Heart left ventricle (tissue), 16 donors: ENCODE measurements around the gene SLC38A10. TPM values are rescaled to one million over a fixed set of nuclear protein-coding genes. Genes with fewer than 3 reads are reported as not detected.

Experiments used
- ATAC-seq, 4 donors: fragments of 200-7000 bp; cut with Tn5 transposase; one replicate each; pipeline ENCODE4 v1.9.1; 2020 to 2022; ENCODE audit warnings: moderate library complexity in 4 of 4, mild to moderate bottlenecking in 3 of 4, moderate number of reproducible peaks in 1 of 4
- DNase-seq, 5 donors: peaks; one replicate each; pipeline ENCODE4 v3.0.0-alpha.2; 2020
- H3K27ac ChIP-seq, 12 donors: fragments of 200-600 bp; sonication (generic) in 4 of 12; one replicate each; pipeline versions ENCODE4 v1.5.0 to v1.8.0; 2016 to 2022; ENCODE audit warnings: mild to moderate bottlenecking in 2 of 12
- H3K27me3 ChIP-seq, 9 donors: fragments of 200-600 bp; sonication (generic) in 2 of 9; one replicate each; pipeline versions ENCODE4 v1.5.1 to v1.8.0; 2016 to 2022; ENCODE audit warnings: mild to moderate bottlenecking in 3 of 9
- H3K36me3 ChIP-seq, 9 donors: fragments of 200-600 bp; sonication (generic) in 2 of 9; one replicate each; pipeline versions ENCODE4 v1.5.0 to v1.8.0; 2018 to 2022; ENCODE audit warnings: mild to moderate bottlenecking in 2 of 9
- H3K4me1 ChIP-seq, 12 donors: fragments of 200-600 bp; sonication (generic) in 4 of 12; one replicate each; pipeline versions ENCODE4 v1.5.0 to v1.8.0; 2016 to 2022; ENCODE audit warnings: mild to moderate bottlenecking in 3 of 12
- H3K4me3 ChIP-seq, 12 donors: fragments of 200-600 bp; sonication (generic) in 4 of 12; one replicate each; pipeline versions ENCODE4 v1.5.0 to v1.8.0; 2017 to 2022; ENCODE audit warnings: mild to moderate bottlenecking in 9 of 12, moderate library complexity in 4 of 12
- H3K9me3 ChIP-seq, 12 donors: fragments of 200-600 bp; sonication (generic) in 4 of 12; one replicate each; pipeline versions ENCODE4 v1.5.0 to v1.8.0; 2016 to 2022; ENCODE audit warnings: mild to moderate bottlenecking in 1 of 12
- CTCF ChIP-seq, 12 donors: fragments of 200-600 bp; sonication (generic) in 4 of 12; IDR thresholded peaks; one replicate each; pipeline versions ENCODE4 v1.5.0 to v1.8.0; 2018 to 2022; ENCODE audit warnings: antibody characterized with exemption in 12 of 12, mild to moderate bottlenecking in 5 of 12
- POLR2A ChIP-seq, 2 donors: fragments of 450-650 bp; IDR thresholded peaks; one replicate each; pipeline ENCODE4 v1.6.1; 2017; ENCODE audit warnings: antibody characterized with exemption in 2 of 2, mild to moderate bottlenecking in 2 of 2, moderate library complexity in 2 of 2
- WGBS, 4 donors: extraction: QIAGEN DNeasy Blood & Tissue Kit in 2 of 4; methylation state at CpG; one replicate each; pipeline versions ENCODE4 v1.1.5 to v1.1.7; 2013 to 2018; 5-methylcytosine and 5-hydroxymethylcytosine counted together
- intact Hi-C, 10 donors: fragments of 100-400 bp; cut with DNase I; formaldehyde crosslinking; loops; one replicate each; pipeline versions ENCODE4 v1.11.1 to v1.14.2; 2022
- polyA plus RNA-seq, 2 donors: library from polyadenylated mRNA; stranded (reverse); fragments of 200-250 nt; gene quantifications; one replicate each; pipeline ENCODE4 v1.2.3, GENCODE V29; 2013
- total RNA-seq, 9 donors: library from RNA; depleted of rRNA in 2 of 9; stranded (reverse); fragments of >200 nt in 2 of 9; fragmentation: NEBNext Ultra II Directional in 3 of 9; extraction: Animal tissue kit (Norgen Biotek cat#: 25700) in 3 of 9; gene quantifications; one replicate each; pipeline versions ENCODE4 v1.1.0 to v1.2.4, GENCODE V29; 2016 to 2023
- donor health status: ischemic (EF 13 %, LVEDD 7.1; RV severe dilation, severe dysfunction).
- donor health status: healthy with polysubstance abuse.
- donor health status: DM: no; HTN: yes; CAD: no.
- donor health status: DM: no; HTN: no; CAD: no.
- donor health status: ischemic (EF 25% LVEDD 6.9; RV normal size, moderate dysfunction).
- donor health status: ischemic (EF 25% LVEDD 5.7; RV mildly dilated, moderate dysfunction).
- donor health status: healthy.
- donor health status: DM: yes; HTN: yes; CAD: no.
- donor health status: ischemic (EF 35%, LVEDD 5.7; RV mildly dilated, moderate dysfunction).
- donor health status: nonischemic (EF 11% LVEDD 7.7; RV severe dilation, severe dysfunction).
- donor health status: DM: yes; HTN: yes; CAD: no.
- donor health status: PGD.
- donor health status: ischemic (EF 29% LVEDD 5.4; RV normal size, mild dysfunction).
- donor health status: nonischemic (EF 23%, LVEDD 6.1; RV moderate dilation, normal function).

The SLC38A10 gene
- total and polyA plus RNA-seq, 11 donors = 27.4 to 67.7 (median 46.7) TPM

DNA sequence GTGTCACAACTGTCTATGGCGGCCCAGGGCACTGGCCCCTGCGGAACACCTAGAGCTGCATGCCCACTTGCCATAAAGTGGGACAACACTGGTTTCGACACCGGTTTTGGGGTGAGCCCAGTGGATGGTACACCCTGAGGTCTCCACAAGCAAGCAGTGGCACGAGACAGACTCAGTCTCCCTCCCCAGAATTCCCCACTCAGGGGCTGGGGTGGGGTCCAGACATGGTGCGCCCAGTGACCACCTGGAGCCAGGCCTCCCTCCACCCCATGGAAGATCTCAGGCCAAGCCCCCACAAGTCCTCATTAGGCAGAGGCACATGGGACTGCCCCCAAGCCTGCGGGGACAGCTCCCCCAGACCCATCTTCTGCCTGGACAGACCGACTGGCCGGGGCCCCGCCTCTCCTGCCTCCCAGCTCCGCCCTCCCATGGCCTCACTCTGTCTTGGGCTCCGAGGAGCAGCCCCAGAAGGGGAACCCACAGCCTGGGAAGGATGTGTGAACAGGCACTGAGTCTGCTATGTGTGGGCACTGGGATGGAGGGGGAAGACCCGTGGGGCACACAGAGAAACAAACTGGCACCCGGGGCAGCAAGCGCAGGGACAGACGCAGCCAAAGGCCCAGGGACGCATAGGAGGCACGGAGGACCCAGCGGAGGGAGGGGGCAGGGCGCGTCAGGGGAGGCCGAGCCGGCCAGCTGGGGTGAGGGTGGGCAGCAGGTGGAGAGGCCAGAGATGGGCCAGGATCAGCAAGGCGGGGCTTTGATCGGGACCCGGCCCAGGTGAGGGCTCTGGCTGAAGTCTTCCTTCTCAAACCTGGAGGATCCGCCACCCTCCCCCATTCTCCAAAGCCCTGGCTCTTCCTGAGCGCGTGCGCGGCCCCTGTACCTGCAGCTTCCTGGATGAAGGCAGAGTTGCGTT is 59.0 kb downstream of the SLC38A10 start:
- peaks cover 0 to 40% (median 13%) of the 10 kb centered on the region in 9 donors for H3K36me3 ChIP-seq
- no peaks in the 10 kb centered on the region for H3K27me3 ChIP-seq
- no peaks in the 10 kb centered on the region for H3K9me3 ChIP-seq
- intact Hi-C loops = loop anchor here in 1 of 10 donors (10.0 kb wide), 1 partner anchor 221 kb away; no protein-coding TSS in a partner anchor
- H3K4me1 ChIP-seq = peaks cover 5 to 37% (median 23%) of the 10 kb centered on the region in 12 donors
- H3K4me3 ChIP-seq = no peak overlapping the region
- WGBS, 4 donors = 89 to 91% (median 91%) methylated on average over 24 to 32 of the region's 32 CpGs
- ATAC-seq = no peak
- H3K27ac ChIP-seq = no peak overlapping the region
- DNase-seq = peak in 1 of 5 donors; percentile 22
- TF ChIP-seq POLR2A (IDR thresholded peaks at IDR 0.05) = no peak
- TF ChIP-seq CTCF (IDR thresholded peaks at IDR 0.05) = no peak

GRCh38 chr17:81234940-81235821 is 59.9 kb downstream of the SLC38A10 start:
- WGBS, 4 donors = 83 to 88% (median 87%) methylated on average over 18 to 26 of the region's 26 CpGs
- Histone ChIP-seq H3K4me1 (peaks cover 5 to 30% (median 21%) of the 10 kb centered on the region in 12 donors), H3K9me3 (no peaks in the 10 kb centered on the region), H3K27me3 (no peaks in the 10 kb centered on the region), H3K27ac (no peak overlapping the region), H3K36me3 (peaks cover 0 to 48% (median 22%) of the 10 kb centered on the region in 9 donors), H3K4me3 (no peak overlapping the region)
- intact Hi-C loops = loop anchor here in 1 of 10 donors (10.0 kb wide), 1 partner anchor 220 kb away; no protein-coding TSS in a partner anchor
- ATAC-seq (no peak), DNase-seq (peak in 1 of 5 donors; percentile 19)
- TF ChIP-seq POLR2A (IDR thresholded peaks at IDR 0.05) = no peak

DNA sequence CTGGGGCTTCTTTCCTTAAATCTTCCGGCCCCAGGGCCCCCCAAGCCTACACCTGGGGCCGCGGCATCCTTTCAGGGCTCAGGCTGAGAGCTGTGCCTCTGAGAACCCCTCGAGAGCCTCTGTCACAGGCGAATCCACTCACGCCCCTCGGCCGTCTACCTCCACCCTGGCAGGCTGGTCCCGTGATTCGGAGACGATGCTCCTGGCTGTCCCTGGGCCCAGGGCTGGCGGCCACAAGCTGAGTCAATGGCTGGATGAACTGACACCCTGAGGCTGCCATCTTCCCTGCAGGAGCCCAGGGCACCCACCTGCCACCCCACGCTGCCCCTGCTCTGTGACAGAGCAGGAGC is 60.6 kb downstream of the SLC38A10 start:
- intact Hi-C loops = loop anchor here in 1 of 10 donors (10.0 kb wide), 1 partner anchor 220 kb away; no protein-coding TSS in a partner anchor
- Histone ChIP-seq H3K4me3 (no peak overlapping the region), H3K27ac (no peak overlapping the region), H3K4me1 (peaks cover 3 to 23% (median 16%) of the 10 kb centered on the region in 12 donors), H3K36me3 (peaks cover 0 to 55% (median 28%) of the 10 kb centered on the region in 9 donors), H3K9me3 (no peaks in the 10 kb centered on the region), H3K27me3 (no peaks in the 10 kb centered on the region)
- TF ChIP-seq POLR2A (IDR thresholded peaks at IDR 0.05) (no peak), CTCF (IDR thresholded peaks at IDR 0.05) (no peak)
- no peak for ATAC-seq
- no peak for DNase-seq
- 84 to 96% (median 89%) methylated on average over 13 of the region's 13 CpGs for WGBS, 4 donors

DNA sequence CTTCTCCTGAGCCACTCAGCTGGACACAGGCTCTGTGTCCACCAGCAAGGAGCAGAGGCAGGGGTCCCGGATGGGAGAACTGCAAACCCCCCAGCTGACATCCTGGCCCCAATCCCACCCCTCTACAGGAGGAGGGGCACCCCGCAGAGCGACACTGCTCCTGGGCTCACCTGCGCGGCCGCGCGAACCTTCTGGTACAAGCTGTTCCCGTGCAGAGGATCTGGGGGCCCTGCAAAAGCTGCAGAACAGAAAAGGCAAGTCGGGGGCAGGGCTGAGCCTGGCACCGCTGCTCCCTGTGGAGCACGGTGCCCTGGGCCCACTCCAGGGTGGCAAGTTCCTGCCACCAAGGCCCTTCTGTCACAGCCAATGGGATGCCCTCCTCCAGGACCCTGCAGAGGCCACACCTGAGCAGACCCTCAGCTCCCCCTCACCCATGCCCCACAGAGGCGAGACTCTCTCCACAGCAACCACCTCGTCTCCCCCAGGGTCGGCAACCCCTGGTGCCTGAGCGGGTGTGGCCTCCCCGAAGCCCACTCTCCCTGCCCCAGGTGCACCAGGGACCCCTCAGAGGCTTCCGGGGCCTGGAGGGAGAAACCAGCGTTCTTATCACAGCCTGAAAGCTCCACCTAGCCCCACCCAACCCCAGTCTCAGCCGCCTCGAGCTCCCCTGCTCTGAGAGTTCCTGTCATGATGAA is 61.1 kb downstream of the SLC38A10 start:
- Histone ChIP-seq H3K36me3 (peaks cover 0 to 59% (median 28%) of the 10 kb centered on the region in 9 donors), H3K4me3 (no peak overlapping the region), H3K27me3 (no peaks in the 10 kb centered on the region), H3K9me3 (no peaks in the 10 kb centered on the region), H3K27ac (no peak overlapping the region), H3K4me1 (peaks cover 3 to 23% (median 16%) of the 10 kb centered on the region in 12 donors)
- intact Hi-C loops = loop anchor here in 1 of 10 donors (10.0 kb wide), 1 partner anchor 219 kb away; no protein-coding TSS in a partner anchor
- 87 to 91% (median 89%) methylated on average over 10 to 21 of the region's 21 CpGs for WGBS, 4 donors
- TF ChIP-seq CTCF (IDR thresholded peaks at IDR 0.05) (no peak), POLR2A (IDR thresholded peaks at IDR 0.05) (no peak)
- ATAC-seq (no peak), DNase-seq (no peak)
